Gastrocnemius medialis (tissue), 4 donors: ENCODE data around the gene ENPP3. TPM values are rescaled to one million over a fixed set of nuclear protein-coding genes. Genes with fewer than 3 reads are reported as not detected.
"Not testable (repeated sequence)": the region's sequence is repeated elsewhere in the genome, so short reads cannot be mapped to it uniquely, and the experiment has no call there.

ENCODE experiments used
- ATAC-seq, 2 donors: fragments of 150-250 bp; one replicate each; pipeline ENCODE4 v1.9.1; 2016
- DNase-seq, 2 donors: peaks; one replicate each; pipeline ENCODE4 v3.0.0-alpha.2; 2019
- H3K27ac ChIP-seq, 4 donors: fragments of 200-600 bp; sonication (generic); 1 replicate in 1 of 4; 2 replicates in 3 of 4; pipeline ENCODE4 v1.5.1; 2016 to 2018; ENCODE audit warnings: mild to moderate bottlenecking in 2 of 4, moderate library complexity in 1 of 4
- H3K27me3 ChIP-seq, 3 donors: fragments of 200-600 bp; sonication (generic) in 2 of 3; 1 replicate in 1 of 3; 2 replicates in 2 of 3; pipeline versions ENCODE4 v1.5.1 to v1.6.0; 2016 to 2019; ENCODE audit warnings: mild to moderate bottlenecking in 1 of 3, moderate library complexity in 1 of 3
- H3K36me3 ChIP-seq, 2 donors: fragments of 200-600 bp; sonication (generic) in 1 of 2; one replicate each; pipeline ENCODE4 v1.5.1; 2017 to 2018
- H3K4me1 ChIP-seq, 2 donors: fragments of 200-600 bp; sonication (generic) in 1 of 2; one replicate each; pipeline ENCODE4 v1.5.1; 2016 to 2017; ENCODE audit warnings: mild to moderate bottlenecking in 2 of 2
- H3K4me3 ChIP-seq, 4 donors: fragments of 200-600 bp; sonication (generic) in 3 of 4; 1 replicate in 1 of 4; 2 replicates in 3 of 4; pipeline ENCODE4 v1.5.1; 2016 to 2019; ENCODE audit warnings: mild to moderate bottlenecking in 2 of 4
- H3K9me3 ChIP-seq, 3 donors: fragments of 200-600 bp; sonication (generic) in 2 of 3; 1 replicate in 1 of 3; 2 replicates in 2 of 3; pipeline ENCODE4 v1.5.1; 2016 to 2019
- POLR2A ChIP-seq, 2 donors: fragments of 450-650 bp; IDR thresholded peaks; one replicate each; pipeline ENCODE4 v1.6.1; 2017; ENCODE audit warnings: antibody characterized with exemption in 2 of 2, mild to moderate bottlenecking in 2 of 2, moderate library complexity in 2 of 2
- in situ Hi-C, 4 donors: fragments of 200-750 bp; cut with MboI; loops; one replicate each; pipeline versions ENCODE4 v1.15.0 to v1.8.0; 2017; ENCODE audit warnings: low sequenced_read_pairs in 4 of 4
- intact Hi-C: fragments of 100-400 bp; cut with DNase I; formaldehyde crosslinking; loops from one replicate; pipeline ENCODE4 v1.15.1; 2023; ENCODE audit warnings: low total_unique reads
- total RNA-seq, 4 donors: library from RNA; depleted of rRNA; stranded (reverse); fragments of >200 nt; gene quantifications; one replicate each; pipeline versions ENCODE4 v1.1.0 to v1.2.3, GENCODE V29; 2016
- TF ChIP-seq, protein P1 (sequence below), 5 experiments: fragments of 450-650 bp in 3 of 5; fragments of 200-600 bp in 2 of 5; sonication (generic) in 2 of 5; IDR thresholded peaks in 4 of 5; conservative IDR thresholded peaks in 1 of 5; 1 replicate in 4 of 5; 2 replicates in 1 of 5; pipeline ENCODE4 v1.5.1; 2016 to 2019; ENCODE audit warnings: antibody characterized with exemption in 5 of 5, mild to moderate bottlenecking in 3 of 5, moderate library complexity in 3 of 5

ENPP3 gene
- total RNA-seq, 4 donors from 2014 or later: 0.07 TPM; not detected in 3

DNA sequence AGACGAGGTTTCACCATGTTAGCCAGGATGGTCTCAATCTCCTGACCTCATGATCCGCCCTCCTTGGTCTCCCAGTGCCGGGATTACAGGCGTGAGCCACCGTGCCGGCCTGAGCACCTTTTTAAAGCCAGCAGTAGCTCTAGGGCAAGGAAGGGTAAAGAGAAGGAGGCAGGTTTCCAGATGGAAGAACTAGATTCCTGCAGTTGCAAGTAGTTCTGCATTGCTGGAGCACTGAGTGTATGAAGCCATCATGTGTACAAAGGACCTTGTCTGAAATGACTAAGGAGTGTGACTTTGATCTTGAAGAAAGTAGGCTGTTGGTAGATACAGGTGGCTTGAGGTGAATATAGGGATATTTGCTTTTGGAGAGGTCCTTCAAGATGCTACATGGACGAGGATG lies 59.9 kb downstream of the ENPP3 start:
- TF ChIP-seq, protein P1, sequence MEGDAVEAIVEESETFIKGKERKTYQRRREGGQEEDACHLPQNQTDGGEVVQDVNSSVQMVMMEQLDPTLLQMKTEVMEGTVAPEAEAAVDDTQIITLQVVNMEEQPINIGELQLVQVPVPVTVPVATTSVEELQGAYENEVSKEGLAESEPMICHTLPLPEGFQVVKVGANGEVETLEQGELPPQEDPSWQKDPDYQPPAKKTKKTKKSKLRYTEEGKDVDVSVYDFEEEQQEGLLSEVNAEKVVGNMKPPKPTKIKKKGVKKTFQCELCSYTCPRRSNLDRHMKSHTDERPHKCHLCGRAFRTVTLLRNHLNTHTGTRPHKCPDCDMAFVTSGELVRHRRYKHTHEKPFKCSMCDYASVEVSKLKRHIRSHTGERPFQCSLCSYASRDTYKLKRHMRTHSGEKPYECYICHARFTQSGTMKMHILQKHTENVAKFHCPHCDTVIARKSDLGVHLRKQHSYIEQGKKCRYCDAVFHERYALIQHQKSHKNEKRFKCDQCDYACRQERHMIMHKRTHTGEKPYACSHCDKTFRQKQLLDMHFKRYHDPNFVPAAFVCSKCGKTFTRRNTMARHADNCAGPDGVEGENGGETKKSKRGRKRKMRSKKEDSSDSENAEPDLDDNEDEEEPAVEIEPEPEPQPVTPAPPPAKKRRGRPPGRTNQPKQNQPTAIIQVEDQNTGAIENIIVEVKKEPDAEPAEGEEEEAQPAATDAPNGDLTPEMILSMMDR (IDR thresholded peaks at IDR 0.05 in 4 of 5, conservative IDR thresholded peaks at IDR 0.05 in 1 of 5): no peak
- TF ChIP-seq POLR2A (IDR thresholded peaks at IDR 0.05): no peak
- H3K4me1 ChIP-seq: no peaks in the 10 kb centered on the region
- no peaks in the 10 kb centered on the region for H3K36me3 ChIP-seq
- no peaks in the 10 kb centered on the region for H3K9me3 ChIP-seq
- no peak overlapping the region for H3K4me3 ChIP-seq
- intact Hi-C loops (no loop called here), in situ Hi-C loops (loop anchor here (10.0 to 25.0 kb wide), 3 partner anchors 190 to 515 kb away; no protein-coding TSS in a partner anchor)
- no peak for DNase-seq
- H3K27me3 ChIP-seq: no peaks in the 10 kb centered on the region
- no peak for ATAC-seq
- no peak overlapping the region for H3K27ac ChIP-seq

DNA sequence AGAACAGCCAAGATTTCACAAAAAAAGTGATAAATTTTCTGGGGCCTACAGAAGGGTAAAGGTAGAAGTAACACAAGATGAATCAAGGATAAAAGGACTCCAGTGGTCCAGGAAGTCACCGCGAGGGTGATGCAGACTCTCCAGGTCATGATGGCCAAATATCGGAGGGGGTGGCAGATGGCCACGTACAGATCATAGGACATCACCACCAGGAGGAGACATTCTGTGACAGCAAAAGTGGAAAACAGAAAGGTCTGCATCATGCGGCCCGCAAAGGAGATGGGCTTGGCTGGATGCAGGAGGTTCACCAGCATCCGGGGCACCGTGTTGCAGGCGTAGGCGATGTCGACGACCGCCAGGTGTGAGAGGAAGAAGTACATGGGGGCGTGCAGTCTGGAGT lies 63.7 kb downstream of the ENPP3 start:
- DNase-seq, H3K4me1 ChIP-seq, intact Hi-C loops, ATAC-seq, H3K27me3 ChIP-seq, in situ Hi-C loops, H3K9me3 ChIP-seq, H3K27ac ChIP-seq, H3K36me3 ChIP-seq, H3K4me3 ChIP-seq: not testable (repeated sequence)

DNA sequence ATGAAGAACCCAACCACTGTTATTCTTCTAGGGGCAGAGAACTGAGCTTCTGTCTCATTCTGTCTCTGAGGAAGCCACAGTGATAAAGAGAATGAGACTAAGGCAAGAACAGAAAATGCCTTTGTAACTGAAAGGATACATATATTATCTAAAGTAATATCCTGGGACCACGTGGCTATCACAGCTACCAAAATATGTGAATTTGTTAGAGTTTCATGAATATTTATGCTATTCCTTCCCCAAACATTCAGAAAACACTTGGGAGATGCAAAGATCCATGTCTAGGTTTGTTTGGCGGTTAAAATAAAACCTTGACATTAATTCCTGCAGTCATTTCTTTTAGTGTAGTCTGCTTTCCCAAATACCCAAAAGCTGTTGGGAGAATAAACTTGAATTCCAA lies 66.8 kb downstream of the ENPP3 start:
- H3K27ac ChIP-seq, intact Hi-C loops, H3K27me3 ChIP-seq, H3K36me3 ChIP-seq, DNase-seq, ATAC-seq, H3K4me3 ChIP-seq, H3K4me1 ChIP-seq, in situ Hi-C loops, H3K9me3 ChIP-seq: not testable (repeated sequence)

DNA sequence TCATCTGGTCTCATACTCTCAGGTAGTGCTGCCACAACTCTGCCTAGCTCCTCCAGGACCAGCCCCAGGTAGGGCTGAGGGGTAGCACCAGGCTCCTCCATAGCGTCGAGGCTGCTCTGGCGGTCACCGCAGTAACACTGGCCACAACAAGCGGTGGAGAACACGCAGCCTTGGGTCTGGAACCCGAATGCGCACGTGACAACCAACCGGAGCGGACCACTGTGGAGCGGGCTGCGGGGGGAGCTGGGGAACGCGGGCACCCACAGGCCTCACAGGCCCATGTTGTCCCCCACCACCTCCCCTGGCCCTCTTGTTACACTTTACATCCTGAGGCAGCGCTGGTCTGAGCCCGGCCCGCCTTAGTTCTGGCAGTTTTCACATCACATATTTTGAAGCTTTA lies 73.8 kb downstream of the ENPP3 start, which contains the start of gene CTAGE9:
CTAGE9 (minus strand) TSS at position 101 of the 400 bp plus-strand sequence; CDS start at position 101, 0 bp downstream.
- ATAC-seq, H3K36me3 ChIP-seq, in situ Hi-C loops, H3K4me1 ChIP-seq, H3K27me3 ChIP-seq, intact Hi-C loops, DNase-seq, H3K27ac ChIP-seq, H3K4me3 ChIP-seq, H3K9me3 ChIP-seq: not testable (repeated sequence)

DNA sequence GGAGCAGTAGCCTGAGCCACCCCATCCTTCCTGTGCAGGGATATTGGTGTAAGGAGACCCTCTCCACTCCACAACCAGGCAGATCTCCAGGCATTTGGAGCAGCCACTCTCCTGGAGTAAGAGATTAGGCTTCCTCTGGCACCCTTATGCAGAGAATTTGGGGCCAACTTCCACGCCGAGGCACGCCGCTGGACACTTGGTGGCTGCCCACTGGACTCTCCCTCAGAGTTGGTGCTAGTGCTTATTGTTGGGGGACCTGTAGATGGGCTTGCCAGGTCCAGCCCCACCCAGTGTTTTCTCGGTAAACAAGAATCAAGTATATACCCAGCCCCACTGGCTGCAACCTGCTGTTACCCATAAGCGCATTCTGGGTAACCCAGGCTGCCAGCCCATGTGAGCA lies 78.5 kb downstream of the ENPP3 start:
- DNase-seq, ATAC-seq, intact Hi-C loops, in situ Hi-C loops, H3K9me3 ChIP-seq, H3K36me3 ChIP-seq, H3K4me1 ChIP-seq, H3K27ac ChIP-seq, H3K4me3 ChIP-seq, H3K27me3 ChIP-seq: not testable (repeated sequence)

DNA sequence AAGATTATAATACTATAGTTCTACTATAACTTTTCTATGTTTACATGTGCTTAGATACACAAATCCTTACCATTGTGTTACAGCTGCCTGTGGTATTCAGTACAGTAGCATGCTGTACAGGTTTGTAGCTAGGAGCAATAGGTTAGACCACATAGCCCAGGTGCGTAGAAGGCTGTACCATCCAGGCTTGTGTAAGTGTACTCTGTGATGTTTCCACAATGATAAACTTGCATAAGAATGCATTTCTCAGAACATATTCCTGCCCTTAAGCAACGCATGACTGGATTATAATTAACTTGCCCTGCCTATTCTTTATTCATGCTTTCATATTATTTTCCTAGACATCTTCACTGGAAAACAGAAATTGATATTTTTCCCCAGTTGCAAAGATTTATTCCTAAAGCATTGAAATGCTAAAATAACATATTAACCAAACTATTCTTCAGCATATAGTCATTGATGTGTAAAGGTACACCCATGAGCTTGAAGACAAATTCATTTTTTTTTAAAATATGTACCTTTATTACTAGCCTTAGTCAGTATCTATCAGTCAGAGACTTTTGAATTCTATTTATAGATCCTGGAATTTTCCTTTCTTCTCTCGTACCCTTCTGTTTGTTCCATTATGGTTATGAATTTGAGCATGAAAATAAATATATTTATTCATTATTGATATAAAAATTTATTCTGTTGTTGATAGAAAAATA lies 80.9 kb downstream of the ENPP3 start:
- Histone ChIP-seq H3K4me1 (no peaks in the 10 kb centered on the region), H3K27me3 (no peaks in the 10 kb centered on the region), H3K4me3 (no peak overlapping the region), H3K36me3 (no peaks in the 10 kb centered on the region), H3K9me3 (no peaks in the 10 kb centered on the region), H3K27ac (no peak overlapping the region)
- intact Hi-C loops: no loop called here
- no peak for DNase-seq
- no peak for ATAC-seq
- TF ChIP-seq, protein P1 (IDR thresholded peaks at IDR 0.05 in 4 of 5, conservative IDR thresholded peaks at IDR 0.05 in 1 of 5): no peak
- no peak for TF ChIP-seq POLR2A (IDR thresholded peaks at IDR 0.05)
- in situ Hi-C loops: no loop called here

DNA sequence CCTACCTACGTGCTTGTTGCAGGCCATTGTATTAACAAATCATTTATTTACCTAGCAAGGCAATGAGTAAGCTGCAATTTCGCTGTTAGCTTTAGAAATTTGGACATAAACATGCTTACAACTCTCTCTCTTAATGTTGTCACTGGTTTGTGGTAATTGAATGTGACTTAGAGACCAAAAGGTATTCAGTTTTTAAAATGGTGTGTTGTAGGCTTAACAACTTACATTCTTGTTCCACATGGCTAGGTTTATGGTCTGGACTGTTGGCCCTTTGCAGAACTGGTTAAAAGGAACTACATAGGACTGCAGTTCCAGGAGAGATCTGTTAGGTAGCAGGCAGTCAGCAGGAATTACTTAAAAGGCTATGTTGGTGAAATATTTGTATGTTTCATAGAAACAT lies 84.1 kb downstream of the ENPP3 start:
- no peak overlapping the region for H3K4me3 ChIP-seq
- ATAC-seq (no peak), DNase-seq (no peak)
- in situ Hi-C loops (no loop called here), intact Hi-C loops (no loop called here)
- no peaks in the 10 kb centered on the region for H3K36me3 ChIP-seq
- H3K27me3 ChIP-seq: no peaks in the 10 kb centered on the region
- TF ChIP-seq POLR2A (IDR thresholded peaks at IDR 0.05): no peak
- TF ChIP-seq, protein P1 (IDR thresholded peaks at IDR 0.05 in 4 of 5, conservative IDR thresholded peaks at IDR 0.05 in 1 of 5): no peak
- H3K27ac ChIP-seq: no peak overlapping the region
- H3K9me3 ChIP-seq: no peaks in the 10 kb centered on the region
- no peaks in the 10 kb centered on the region for H3K4me1 ChIP-seq
